Keratinocyte (primary cell): ENCODE measurements around the gene SHC3. TPM values are rescaled to one million over a fixed set of nuclear protein-coding genes. Genes with fewer than 3 reads are reported as not detected.

Experiments used
- DNase-seq: peaks from one replicate; pipeline ENCODE4 v3.0.0-alpha.2; 2011; ENCODE audit warnings: low read depth, missing footprints, low spot score
- FAIRE-seq: peaks from 2 replicates; lab custom pipeline; 2011; peaks lifted over from hg19 to GRCh38; lab: Jason Lieb, UNC
- H2AFZ ChIP-seq: 2 replicates; pipeline ENCODE4 v1.6.0; 2012; ENCODE audit warnings: low read length, control low read depth, inconsistent platforms; ENCODE audit not compliant: control insufficient read depth
- H3K27ac ChIP-seq: 2 replicates; pipeline ENCODE4 v1.5.1; 2011; ENCODE audit warnings: low read length; ENCODE audit not compliant: control insufficient read depth, insufficient read depth
- H3K27me3 ChIP-seq: 3 replicates; pipeline ENCODE4 v1.6.0; 2011; ENCODE audit warnings: low read length; ENCODE audit not compliant: control insufficient read depth, insufficient read depth; ENCODE audit errors: extremely low read depth
- H3K36me3 ChIP-seq, 2 experiments: 2 replicates in 1 of 2; 3 replicates in 1 of 2; pipeline ENCODE4 v1.5.1; 2011; ENCODE audit warnings: low read length in 2 of 2, mild to moderate bottlenecking in 1 of 2; ENCODE audit not compliant: control insufficient read depth in 2 of 2, insufficient read depth in 2 of 2; ENCODE audit errors: extremely low read depth in 1 of 2
- H3K4me1 ChIP-seq: 3 replicates; pipeline ENCODE4 v1.5.1; 2011; ENCODE audit warnings: low read length; ENCODE audit not compliant: control insufficient read depth, insufficient read depth; ENCODE audit errors: extremely low read depth
- H3K4me2 ChIP-seq: 3 replicates; pipeline ENCODE4 v1.6.0; 2011; ENCODE audit warnings: low read depth, low read length; ENCODE audit not compliant: control insufficient read depth, insufficient read depth; ENCODE audit errors: extremely low read depth
- H3K4me3 ChIP-seq, 3 experiments: fragments of 200-600 bp in 1 of 3; sonication (generic) in 1 of 3; 2 replicates in 2 of 3; 3 replicates in 1 of 3; pipeline ENCODE4 v1.5.1; 2011 to 2016; ENCODE audit warnings: low read length in 3 of 3, mild to moderate bottlenecking in 3 of 3, control low read depth in 2 of 3, inconsistent platforms in 1 of 3, low read depth in 1 of 3, mixed read lengths in 1 of 3, mixed run types in 1 of 3, moderate library complexity in 1 of 3; ENCODE audit not compliant: control insufficient read depth in 2 of 3, insufficient read depth in 2 of 3; ENCODE audit errors: extremely low read depth in 1 of 3
- H3K79me2 ChIP-seq: 2 replicates; pipeline ENCODE4 v1.6.0; 2012; ENCODE audit warnings: low read length; ENCODE audit not compliant: control insufficient read depth, insufficient read depth
- H3K9ac ChIP-seq: 3 replicates; pipeline ENCODE4 v1.6.0; 2011; ENCODE audit warnings: low read length; ENCODE audit not compliant: control insufficient read depth, insufficient read depth; ENCODE audit errors: extremely low read depth
- H3K9me1 ChIP-seq: 3 replicates; pipeline ENCODE4 v1.6.0; 2011; ENCODE audit warnings: low read length; ENCODE audit not compliant: control insufficient read depth, insufficient read depth; ENCODE audit errors: extremely low read depth
- H3K9me3 ChIP-seq: 2 replicates; pipeline ENCODE4 v1.5.1; 2012; ENCODE audit warnings: low read depth, low read length; ENCODE audit not compliant: control insufficient read depth
- H4K20me1 ChIP-seq: 3 replicates; pipeline ENCODE4 v1.6.0; 2011; ENCODE audit warnings: low read length; ENCODE audit not compliant: control insufficient read depth, insufficient read depth; ENCODE audit errors: extremely low read depth
- CTCF ChIP-seq, 3 experiments: IDR thresholded peaks in 1 of 3; conservative IDR thresholded peaks in 1 of 3; optimal IDR thresholded peaks in 1 of 3; 2 replicates in 2 of 3; 3 replicates in 1 of 3; pipeline versions ENCODE3 to v1.5.1; 2011; ENCODE audit warnings: low read length in 3 of 3, mild to moderate bottlenecking in 3 of 3, moderate library complexity in 2 of 3, control low read depth in 1 of 3, inconsistent platforms in 1 of 3; ENCODE audit not compliant: insufficient read depth in 2 of 3; ENCODE audit errors: extremely low read depth in 1 of 3
- EZH2 ChIP-seq: IDR thresholded peaks from one replicate; pipeline ENCODE4 v1.6.1; 2012; ENCODE audit warnings: inconsistent platforms, mild to moderate bottlenecking, low read length, moderate library complexity
- dilution Hi-C: fragments of 300-500 bp; cut with MboI; formaldehyde crosslinking; loops from one replicate; pipeline ENCODE4 v1.7.0; 2020; ENCODE audit warnings: low sequenced_read_pairs; ENCODE audit not compliant: extremely low pct_ligation_motif_present
- polyA plus RNA-seq, 5 experiments: library from polyadenylated mRNA; depleted of rRNA in 3 of 5; stranded (reverse) in 3 of 5; stranded (forward) in 1 of 5; unstranded in 1 of 5; fragments of >200 nt; gene quantifications; 1 replicate in 1 of 5; 2 replicates in 3 of 5; 3 replicates in 1 of 5; pipeline versions ENCODE4 v1.2.1 to v1.2.3, GENCODE V29; 2011 to 2012; ENCODE audit warnings: missing spikeins in 2 of 5, low read depth in 1 of 5, low replicate concordance in 1 of 5

The SHC3 gene
- polyA plus RNA-seq, 1 donor (not counting 4 experiments of a cell fraction or from before 2014, with no cell fraction given) = 0.03 TPM

DNA sequence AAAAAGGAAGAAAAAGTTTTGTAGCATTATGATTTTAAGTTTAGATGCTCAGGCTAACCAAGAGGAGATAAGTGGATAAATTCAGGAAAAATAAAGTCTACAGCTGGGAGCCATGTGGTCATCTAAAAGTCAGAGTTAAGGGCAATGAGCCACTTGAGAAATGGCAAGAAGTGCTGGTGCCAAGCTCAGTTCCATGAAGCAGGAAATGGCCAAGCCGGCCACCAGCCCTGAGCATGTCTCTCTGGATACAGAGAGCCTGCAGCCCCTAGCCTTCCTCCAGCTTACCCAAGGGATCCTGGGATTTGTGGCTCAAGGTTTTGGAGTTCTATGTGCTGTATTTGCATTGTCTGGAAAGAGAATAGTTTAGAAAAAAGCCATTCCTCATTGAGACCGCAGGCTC lies 199.6 kb downstream of the SHC3 start:
- H3K4me3 ChIP-seq = no peak overlapping the region
- no peak overlapping the region for H2AFZ ChIP-seq
- FAIRE-seq = no peak
- no peaks in the 10 kb centered on the region for H4K20me1 ChIP-seq
- H3K9me3 ChIP-seq = no peaks in the 10 kb centered on the region
- H3K36me3 ChIP-seq = no peaks in the 10 kb centered on the region
- no peak overlapping the region for H3K4me2 ChIP-seq
- H3K9ac ChIP-seq = no peak overlapping the region
- H3K4me1 ChIP-seq = peaks cover under 1% of the 10 kb centered on the region
- no peaks in the 10 kb centered on the region for H3K9me1 ChIP-seq
- no peak for DNase-seq
- dilution Hi-C loops = no loop called here
- H3K27me3 ChIP-seq = no peaks in the 10 kb centered on the region
- TF ChIP-seq CTCF (optimal IDR thresholded peaks at IDR 0.05 in 1 of 3, IDR thresholded peaks at IDR 0.05 in 1 of 3, conservative IDR thresholded peaks at IDR 0.05 in 1 of 3; ENCODE audit: extremely low read depth in 1 of 3, insufficient read depth in 2 of 3, low read length in 3 of 3) = no peak
- no peak for TF ChIP-seq EZH2
- no peak overlapping the region for H3K27ac ChIP-seq
- H3K79me2 ChIP-seq = no peaks in the 10 kb centered on the region

- Histone ChIP-seq H3K9ac (no peak overlapping the region), H3K27ac (no peak overlapping the region), H3K9me1 (no peaks in the 10 kb centered on the region), H3K27me3 (no peaks in the 10 kb centered on the region), H3K79me2 (no peaks in the 10 kb centered on the region), H3K4me2 (no peak overlapping the region), H4K20me1 (no peaks in the 10 kb centered on the region), H3K4me3 (no peak overlapping the region), H3K4me1 (no peaks in the 10 kb centered on the region), H3K36me3 (no peaks in the 10 kb centered on the region), H3K9me3 (no peaks in the 10 kb centered on the region), H2AFZ (no peak overlapping the region)
- DNase-seq (no peak), FAIRE-seq (no peak)
- TF ChIP-seq CTCF (optimal IDR thresholded peaks at IDR 0.05 in 1 of 3, IDR thresholded peaks at IDR 0.05 in 1 of 3, conservative IDR thresholded peaks at IDR 0.05 in 1 of 3; ENCODE audit: extremely low read depth in 1 of 3, insufficient read depth in 2 of 3, low read length in 3 of 3) = no peak
- no peak for TF ChIP-seq EZH2
- dilution Hi-C loops = no loop called here
Observed at GRCh38 chr9:88978034-88978433, 200.6 kb downstream of the SHC3 start.
